ENCODE results near the gene SLCO3A1. TPM values are rescaled to one million over a fixed set of nuclear protein-coding genes. Genes with fewer than 3 reads are reported as not detected.

Gene SLCO3A1
- total and polyA plus RNA-seq, 2 of the 8 experiments (the other 6 are each of a cell fraction or from before 2014, with no cell fraction given), result 15.1 to 20.4 TPM

DNA sequence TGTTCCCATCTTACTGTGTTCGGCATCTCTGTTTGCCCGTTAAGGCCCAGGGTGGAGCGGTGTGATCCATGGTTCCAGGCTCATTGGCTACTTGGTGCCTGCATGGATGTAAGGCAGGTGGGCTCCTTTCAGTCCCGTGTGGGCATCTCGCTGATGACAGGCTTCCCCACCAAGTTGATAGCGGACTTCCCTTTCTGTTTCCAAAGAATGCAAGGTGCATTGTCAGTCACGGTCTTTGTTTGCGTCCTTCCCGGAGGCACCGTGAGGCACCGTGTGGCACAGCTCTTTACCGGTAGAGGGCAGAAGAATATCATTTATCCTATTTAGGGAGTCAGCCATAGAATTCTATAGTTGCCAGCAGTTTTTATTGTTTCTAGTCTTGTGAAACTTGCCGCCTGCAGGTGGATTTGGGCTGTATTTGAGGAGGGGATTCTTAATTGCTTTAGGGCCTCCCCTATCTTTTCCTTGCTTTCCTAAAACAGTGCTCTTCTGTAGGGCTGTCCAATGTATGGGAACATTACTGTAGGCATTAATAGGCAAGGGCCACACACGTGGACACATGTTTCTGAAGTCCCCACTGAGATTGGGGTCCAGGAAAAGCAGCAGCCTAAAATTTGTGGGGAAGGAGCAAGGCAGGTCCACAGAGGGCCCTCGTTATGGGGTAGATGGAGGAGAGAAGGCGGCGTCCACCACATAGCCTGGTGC, 244.1 kb downstream of the SLCO3A1 start:
- H4K20me1 ChIP-seq (replicated peaks in 1 of 2; ENCODE audit: control insufficient read depth in 1 of 2, insufficient read depth in 2 of 2, low read length in 2 of 2), result no peaks in the 10 kb centered on the region
- no peaks in the 10 kb centered on the region; a peak in 2 of 7 replicates for H3K27me3 ChIP-seq (replicated peaks in 1 of 4; ENCODE audit: control insufficient read depth in 3 of 4, extremely low read depth in 1 of 4, insufficient read depth in 3 of 4, low read length in 3 of 4)
- peak overlapping the region; percentile 49 for H3K4ac ChIP-seq (replicated peaks; ENCODE audit: insufficient read length, low read depth, low read length)
- peak overlapping the region; percentile 91; the same call in 1 of the 2 replicates for H2BK20ac ChIP-seq (ENCODE audit: low read length)
- H3K14ac ChIP-seq (ENCODE audit: insufficient read length), result no peak overlapping the region
- peak; percentile 94 for FAIRE-seq
- ChIA-PET CTCF (ENCODE audit: partially characterized antibody) (interaction anchor here (0.7 to 8.8 kb wide), 48 partner anchors 8 to 338 kb away, joined by 3 to 71 read pairs (median 4); partner anchors contain the start of gene ST8SIA2), POLR2A (ENCODE audit: partially characterized antibody) (interaction anchor here (0.6 to 1.4 kb wide), 2 partner anchors 17 to 294 kb away, joined by 3 to 4 read pairs; no protein-coding TSS in a partner anchor)
- no peak overlapping the region for H3K4me3 ChIP-seq (ENCODE audit: extremely low read depth in 1 of 4, insufficient read depth in 2 of 4, low read depth in 3 of 4, low read length in 4 of 4)
- H2BK15ac ChIP-seq (ENCODE audit: low read length), result peak overlapping the region; percentile 84; the same call in 1 of the 2 replicates
- peak overlapping the region; percentile 70; the same call in 1 of the 2 replicates for H2AFZ ChIP-seq (ENCODE audit: low read length)
- H3K27ac ChIP-seq (ENCODE audit: low read depth, low read length), result no peak overlapping the region
- 0 out of 2 replicates have a peak overlapping the region, but pooled peaks have one; percentile 64 for H3K18ac ChIP-seq (ENCODE audit: extremely low read depth, low read length)
- 0 out of 2 replicates have a peak overlapping the region, but pooled peaks have one; percentile 32 for H2AK5ac ChIP-seq (ENCODE audit: low read depth, low read length)
- peak overlapping the region; percentile 86 for H2BK12ac ChIP-seq (ENCODE audit: low read depth, low read length)
- peaks cover 9 to 20% (median 15%) of the 10 kb centered on the region in 4 experiments for H3K4me1 ChIP-seq (replicated peaks in 1 of 4; ENCODE audit: control insufficient read depth in 3 of 4, insufficient read depth in 4 of 4, low read length in 3 of 4)
- peak overlapping the region in 1 of 2 experiments; percentile 32; a peak in 2 of 4 replicates for H3K4me2 ChIP-seq (ENCODE audit: insufficient read depth in 1 of 2, low read depth in 2 of 2, low read length in 2 of 2)
- DNase-seq (ENCODE audit: low read depth in 1 of 2, low spot score in 2 of 2), result peak in 1 of 2 experiments; percentile 74
- H3K79me1 ChIP-seq (ENCODE audit: low read depth, low read length), result no peaks in the 10 kb centered on the region
- H2BK120ac ChIP-seq (replicated peaks; ENCODE audit: low read depth, low read length), result peak overlapping the region; percentile 62
- peak overlapping the region; percentile 22 for H4K91ac ChIP-seq (replicated peaks; ENCODE audit: insufficient read length, low read length)
- 37% methylated on average over 17 of the region's 17 CpGs; no CpG with 5 or more reads in 1 of the 2 experiments for WGBS, 2 experiments (ENCODE audit: extremely low coverage in 1 of 2, insufficient coverage in 1 of 2, insufficient read length in 1 of 2, insufficient replicate concordance in 2 of 2, low coverage in 1 of 2, low lambda C conversion rate in 2 of 2, missing lambda C conversion rate in 1 of 2)
- no peak overlapping the region for H3K23ac ChIP-seq (ENCODE audit: insufficient read length)
- no peak overlapping the region for H3K9ac ChIP-seq (replicated peaks in 1 of 4; ENCODE audit: extremely low read depth in 1 of 4, low read depth in 3 of 4, low read length in 3 of 4)
- no peak overlapping the region for H4K8ac ChIP-seq (ENCODE audit: extremely low read depth, insufficient read depth, low read length)
- H3K9me3 ChIP-seq (ENCODE audit: insufficient read depth in 2 of 2, low read depth in 1 of 2, low read length in 1 of 2), result peaks cover 0 to 3% of the 10 kb centered on the region in 2 experiments; a peak in 1 of 4 replicates
- no peaks in the 10 kb centered on the region for H3K36me3 ChIP-seq (ENCODE audit: control insufficient read depth in 2 of 4, insufficient read depth in 4 of 4, low read length in 3 of 4)
- no peaks in the 10 kb centered on the region for H3K79me2 ChIP-seq (ENCODE audit: control insufficient read depth in 1 of 2, insufficient read depth in 2 of 2, low read length in 2 of 2)
- H3K56ac ChIP-seq (replicated peaks; ENCODE audit: insufficient read length, low read depth, low read length), result no peak overlapping the region
- no peak overlapping the region for H2BK5ac ChIP-seq (ENCODE audit: low read depth, low read length)
- no peaks in the 10 kb centered on the region for H3K23me2 ChIP-seq (ENCODE audit: low read depth, low read length)
- H4K5ac ChIP-seq (ENCODE audit: insufficient read length, low read depth, low read length), result no peak overlapping the region
- TF ChIP-seq, protein P1, sequence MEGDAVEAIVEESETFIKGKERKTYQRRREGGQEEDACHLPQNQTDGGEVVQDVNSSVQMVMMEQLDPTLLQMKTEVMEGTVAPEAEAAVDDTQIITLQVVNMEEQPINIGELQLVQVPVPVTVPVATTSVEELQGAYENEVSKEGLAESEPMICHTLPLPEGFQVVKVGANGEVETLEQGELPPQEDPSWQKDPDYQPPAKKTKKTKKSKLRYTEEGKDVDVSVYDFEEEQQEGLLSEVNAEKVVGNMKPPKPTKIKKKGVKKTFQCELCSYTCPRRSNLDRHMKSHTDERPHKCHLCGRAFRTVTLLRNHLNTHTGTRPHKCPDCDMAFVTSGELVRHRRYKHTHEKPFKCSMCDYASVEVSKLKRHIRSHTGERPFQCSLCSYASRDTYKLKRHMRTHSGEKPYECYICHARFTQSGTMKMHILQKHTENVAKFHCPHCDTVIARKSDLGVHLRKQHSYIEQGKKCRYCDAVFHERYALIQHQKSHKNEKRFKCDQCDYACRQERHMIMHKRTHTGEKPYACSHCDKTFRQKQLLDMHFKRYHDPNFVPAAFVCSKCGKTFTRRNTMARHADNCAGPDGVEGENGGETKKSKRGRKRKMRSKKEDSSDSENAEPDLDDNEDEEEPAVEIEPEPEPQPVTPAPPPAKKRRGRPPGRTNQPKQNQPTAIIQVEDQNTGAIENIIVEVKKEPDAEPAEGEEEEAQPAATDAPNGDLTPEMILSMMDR (IDR thresholded peaks at IDR 0.05; ENCODE audit: control extremely low read depth in 1 of 3, insufficient read depth in 1 of 3, low read depth in 1 of 3, low read length in 3 of 3), result peak; percentile 83 to 93 (median 90)
- TF ChIP-seq KDM1A (IDR thresholded peaks at IDR 0.05; ENCODE audit: borderline replicate concordance, low read length), result peak; percentile 60; the same call in 1 of the 2 replicates
- TF ChIP-seq TEAD4 (IDR thresholded peaks at IDR 0.05; ENCODE audit: low read depth, low read length), result peak; percentile 76
- 0 out of 2 replicates have a peak, but pooled peaks have one; percentile 21 for TF ChIP-seq MAFK (IDR thresholded peaks at IDR 0.05; ENCODE audit: low read depth, low read length)
- no peak for TF ChIP-seq CREB1 (IDR thresholded peaks at IDR 0.05)
- no peak for TF ChIP-seq JUND (IDR thresholded peaks at IDR 0.05; ENCODE audit: low read length)
- TF ChIP-seq, protein P2, sequence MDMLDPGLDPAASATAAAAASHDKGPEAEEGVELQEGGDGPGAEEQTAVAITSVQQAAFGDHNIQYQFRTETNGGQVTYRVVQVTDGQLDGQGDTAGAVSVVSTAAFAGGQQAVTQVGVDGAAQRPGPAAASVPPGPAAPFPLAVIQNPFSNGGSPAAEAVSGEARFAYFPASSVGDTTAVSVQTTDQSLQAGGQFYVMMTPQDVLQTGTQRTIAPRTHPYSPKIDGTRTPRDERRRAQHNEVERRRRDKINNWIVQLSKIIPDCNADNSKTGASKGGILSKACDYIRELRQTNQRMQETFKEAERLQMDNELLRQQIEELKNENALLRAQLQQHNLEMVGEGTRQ (IDR thresholded peaks at IDR 0.05; ENCODE audit: low read length), result no peak
- TF ChIP-seq POU5F1 (IDR thresholded peaks at IDR 0.05; ENCODE audit: low read depth, low read length), result no peak
